Measurements from ENCODE around the gene KIF5C.

KIF5C gene

GRCh38 chr2:148926981-148927401, 52.0 kb downstream of the KIF5C start:
- DNase-seq, result no peak

- no peak for DNase-seq
Observed at GRCh38 chr2:148928395-148928794, 53.4 kb downstream of the KIF5C start.

GRCh38 chr2:148930046-148930775, 55.2 kb downstream of the KIF5C start:
- no peak for DNase-seq

- no peak for DNase-seq
Observed at GRCh38 chr2:148932536-148932935, 57.5 kb downstream of the KIF5C start.

GRCh38 chr2:148933456-148933855, 58.4 kb downstream of the KIF5C start:
- no peak for DNase-seq

- no peak for DNase-seq
Observed at GRCh38 chr2:148935791-148936190, 60.8 kb downstream of the KIF5C start.

GRCh38 chr2:148936857-148937450, 61.9 kb downstream of the KIF5C start:
- no peak for DNase-seq

- no peak for DNase-seq
Observed at GRCh38 chr2:148939271-148939670, 64.2 kb downstream of the KIF5C start.

GRCh38 chr2:148943097-148943496, 68.1 kb downstream of the KIF5C start:
- no peak for DNase-seq

GRCh38 chr2:148944536-148944935, 69.5 kb downstream of the KIF5C start:
- no peak for DNase-seq

- DNase-seq, result no peak
Observed at GRCh38 chr2:148947299-148947698, 72.3 kb downstream of the KIF5C start.

- no peak for DNase-seq
Observed at GRCh38 chr2:148948868-148949267, 73.8 kb downstream of the KIF5C start.

GRCh38 chr2:148949348-148949747, 74.3 kb downstream of the KIF5C start:
- DNase-seq, result no peak

- DNase-seq, result no peak
Observed at GRCh38 chr2:148952621-148953020, 77.6 kb downstream of the KIF5C start.

- no peak for DNase-seq
Observed at GRCh38 chr2:148953426-148953825, 78.4 kb downstream of the KIF5C start.

GRCh38 chr2:148954536-148954935, 79.5 kb downstream of the KIF5C start:
- DNase-seq, result no peak

- no peak for DNase-seq
Observed at GRCh38 chr2:148955798-148956197, 80.8 kb downstream of the KIF5C start.

- DNase-seq, result no peak
Observed at GRCh38 chr2:148957023-148957422, 82.0 kb downstream of the KIF5C start.

- DNase-seq, result no peak
Observed at GRCh38 chr2:148959745-148960144, 84.7 kb downstream of the KIF5C start.

GRCh38 chr2:148960483-148960882, 85.5 kb downstream of the KIF5C start:
- no peak for DNase-seq

- DNase-seq, result no peak
Observed at GRCh38 chr2:148963461-148963860, 88.4 kb downstream of the KIF5C start.

GRCh38 chr2:148965623-148966437, 90.8 kb downstream of the KIF5C start:
- no peak for DNase-seq

GRCh38 chr2:148966438-148966758, 91.4 kb downstream of the KIF5C start:
- no peak for DNase-seq

GRCh38 chr2:148967056-148967455, 92.0 kb downstream of the KIF5C start:
- no peak for DNase-seq

Measured in effector CD4-positive, alpha-beta T cell (primary cell).